Mesenteric fat pad (tissue), 1 donor: ENCODE data around the gene NR1H4. TPM values are rescaled to one million over a fixed set of nuclear protein-coding genes. Genes with fewer than 3 reads are reported as not detected.
"Not testable (repeated sequence)": the region's sequence is repeated elsewhere in the genome, so short reads cannot be mapped to it uniquely, and the experiment has no call there.

Experiments used
- DNase-seq: peaks from one replicate; pipeline ENCODE4 v3.0.0-alpha.2; 2020; ENCODE audit warnings: low spot score
- total RNA-seq: library from RNA; stranded (reverse); fragmentation: NEBNext Ultra II Directional; extraction: Animal tissue kit (Norgen Biotek cat#: 25700); gene quantifications from one replicate; pipeline ENCODE4 v1.2.1, GENCODE V29; 2021
- donor health status: DM: yes; HTN: yes; CAD: no.

NR1H4 gene
- total RNA-seq, 1 donor from 2014 or later: not detected

DNA sequence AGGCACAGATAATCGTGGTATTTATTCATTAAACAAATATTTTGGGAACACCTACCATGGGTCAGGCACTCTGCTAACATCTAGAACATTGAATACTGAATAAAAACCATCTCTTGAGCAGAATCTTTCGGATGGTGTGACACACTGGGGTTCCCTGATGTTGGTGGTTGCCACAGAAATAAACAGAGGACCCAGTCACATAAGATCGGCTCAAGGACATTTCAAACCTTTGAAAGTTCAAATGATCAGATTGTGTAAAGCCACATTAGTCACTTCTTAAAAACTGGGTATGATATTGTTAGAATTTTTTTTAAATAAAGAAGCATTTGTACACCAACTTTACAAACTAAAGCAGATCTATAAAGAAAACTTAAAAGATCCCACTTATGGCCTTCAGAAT, 39.0 kb downstream of the NR1H4 start:
- no peak for DNase-seq

DNA sequence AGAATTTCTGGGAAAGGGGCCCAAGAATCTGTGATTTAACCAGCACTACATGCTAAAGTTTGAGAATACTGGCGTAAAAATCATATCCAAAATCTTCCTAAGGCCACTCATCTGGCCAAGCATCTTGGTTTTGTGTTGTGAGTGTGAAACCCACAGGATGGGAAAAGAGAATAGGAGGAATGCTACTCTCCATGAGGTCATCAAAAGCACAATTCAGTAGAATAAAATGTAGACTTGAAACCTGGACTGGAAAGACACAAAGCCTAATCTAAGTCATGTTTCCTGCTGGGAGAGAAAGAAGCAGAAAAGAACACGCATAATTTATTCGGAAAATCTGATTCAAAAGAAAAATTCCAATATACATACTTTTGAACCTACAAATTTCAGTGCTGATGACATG, 42.3 kb downstream of the NR1H4 start:
- DNase-seq: no peak

DNA sequence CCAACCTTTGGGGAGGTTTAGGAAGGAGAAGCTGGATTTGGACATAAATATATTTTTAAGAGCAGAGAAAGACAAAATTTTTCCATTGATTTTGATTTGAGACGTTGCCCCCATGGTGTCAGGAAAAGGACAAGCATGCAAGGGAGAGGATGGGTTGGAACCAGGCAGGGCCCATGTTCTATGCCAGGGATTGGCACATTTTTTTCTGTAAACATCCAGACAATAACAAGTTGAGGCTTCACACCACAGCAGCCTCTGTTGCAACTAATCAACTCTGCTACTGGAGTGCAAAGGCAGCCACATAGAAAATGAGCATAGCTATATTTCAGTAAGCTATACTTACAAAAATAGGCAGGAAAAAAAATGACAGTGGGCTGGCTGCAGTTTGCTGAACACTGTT, 44.7 kb downstream of the NR1H4 start:
- no peak for DNase-seq

DNA sequence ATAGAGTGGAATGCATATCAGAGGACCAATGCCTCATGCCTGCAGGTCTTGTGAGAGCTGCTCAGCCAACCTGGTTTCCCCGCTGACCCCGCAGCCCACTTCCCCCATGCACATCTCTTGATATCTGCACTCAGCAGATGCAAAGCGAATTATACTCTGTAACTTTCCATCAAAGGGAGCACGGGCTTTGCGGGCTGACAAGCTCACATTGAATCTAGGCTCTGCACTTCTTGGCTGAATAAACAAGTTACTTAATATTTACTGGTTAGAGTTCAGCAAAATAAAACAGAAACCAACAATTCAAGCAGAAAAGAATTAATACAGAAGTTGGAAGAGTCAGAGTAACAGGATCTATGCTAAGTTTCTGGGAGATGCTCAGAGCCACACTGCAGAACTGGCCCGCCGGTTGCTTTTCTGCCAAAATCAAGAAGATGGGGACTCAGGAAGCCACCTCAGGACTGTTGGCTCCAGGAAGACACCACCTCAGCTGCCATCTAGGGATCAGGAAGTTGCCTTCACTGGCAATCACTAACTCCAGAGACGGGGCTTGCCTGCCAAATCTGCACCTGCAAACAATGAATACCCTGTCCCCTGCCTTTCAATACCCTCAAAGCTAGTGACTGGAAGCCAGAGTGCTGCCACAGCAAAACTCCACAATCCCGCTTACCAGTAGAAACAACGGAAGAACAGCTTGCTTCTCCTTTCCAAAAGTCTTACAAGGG, 46.5 kb downstream of the NR1H4 start:
- no peak for DNase-seq

DNA sequence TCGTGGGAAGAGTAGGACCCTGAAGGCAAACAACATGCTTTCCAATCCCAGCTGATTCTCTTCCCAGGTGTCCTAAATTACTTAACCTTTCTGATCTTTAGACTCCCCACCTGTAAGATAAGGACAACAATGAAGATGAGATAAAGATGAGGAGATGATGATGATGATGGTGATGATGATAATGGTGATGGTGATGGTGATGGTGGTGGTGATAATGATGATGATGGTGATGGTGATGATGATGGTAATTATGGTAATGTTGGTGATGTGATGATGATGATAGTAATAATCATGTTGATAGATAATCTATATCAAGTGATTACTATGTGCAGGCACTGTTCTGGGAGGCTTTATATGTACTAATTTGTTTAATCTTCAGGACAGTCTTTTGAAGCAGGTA, 48.3 kb downstream of the NR1H4 start:
- no peak for DNase-seq

DNA sequence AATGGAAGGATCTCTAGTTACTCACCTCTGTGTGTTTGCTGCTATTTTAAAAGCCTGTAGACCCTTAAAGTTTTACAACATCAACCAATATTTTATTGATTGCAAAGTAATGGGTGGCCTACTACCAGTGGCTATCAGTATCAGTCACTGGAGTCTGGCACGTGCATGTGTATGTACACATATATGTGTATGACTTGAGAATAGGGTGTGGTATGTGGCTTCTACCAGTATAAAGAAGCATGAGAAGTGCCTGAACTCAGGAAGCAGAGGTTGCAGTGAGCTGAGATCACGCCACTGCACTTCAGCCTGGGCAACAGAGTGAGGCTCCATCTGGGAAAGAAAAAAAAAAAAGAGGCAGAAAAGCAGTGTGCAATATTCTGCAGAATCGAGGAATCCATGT, 54.4 kb downstream of the NR1H4 start:
- DNase-seq: no peak

DNA sequence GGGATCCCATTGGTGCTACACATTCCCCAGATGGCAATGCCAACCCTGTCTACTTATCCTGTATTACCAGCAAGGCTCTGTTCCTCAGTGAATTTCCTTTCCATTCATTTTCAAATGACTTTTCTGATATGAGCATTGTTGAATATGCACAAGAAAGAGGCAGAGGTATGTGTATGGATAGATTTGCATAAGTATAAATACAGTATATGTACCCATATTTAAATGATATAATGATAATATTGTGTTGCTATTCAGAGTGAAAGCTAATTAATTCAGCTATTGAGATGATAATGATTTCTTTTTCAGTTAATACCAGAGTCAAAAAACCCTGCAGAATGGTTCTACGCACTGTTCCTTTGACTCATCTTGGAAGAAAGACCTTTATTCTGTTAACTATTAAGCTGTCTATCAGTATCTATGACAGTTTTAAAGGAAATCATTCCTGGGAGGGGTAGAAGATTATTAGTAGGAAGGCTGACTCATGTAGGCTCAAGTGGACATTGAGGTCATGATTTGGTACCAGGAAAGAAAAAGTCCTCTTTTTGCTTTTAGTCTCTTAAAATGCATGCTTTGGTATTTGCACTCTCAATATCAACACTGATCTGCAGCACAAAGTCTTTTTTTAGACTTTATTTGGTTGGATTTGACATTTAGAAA, 54.9 kb downstream of the NR1H4 start:
- DNase-seq: no peak

DNA sequence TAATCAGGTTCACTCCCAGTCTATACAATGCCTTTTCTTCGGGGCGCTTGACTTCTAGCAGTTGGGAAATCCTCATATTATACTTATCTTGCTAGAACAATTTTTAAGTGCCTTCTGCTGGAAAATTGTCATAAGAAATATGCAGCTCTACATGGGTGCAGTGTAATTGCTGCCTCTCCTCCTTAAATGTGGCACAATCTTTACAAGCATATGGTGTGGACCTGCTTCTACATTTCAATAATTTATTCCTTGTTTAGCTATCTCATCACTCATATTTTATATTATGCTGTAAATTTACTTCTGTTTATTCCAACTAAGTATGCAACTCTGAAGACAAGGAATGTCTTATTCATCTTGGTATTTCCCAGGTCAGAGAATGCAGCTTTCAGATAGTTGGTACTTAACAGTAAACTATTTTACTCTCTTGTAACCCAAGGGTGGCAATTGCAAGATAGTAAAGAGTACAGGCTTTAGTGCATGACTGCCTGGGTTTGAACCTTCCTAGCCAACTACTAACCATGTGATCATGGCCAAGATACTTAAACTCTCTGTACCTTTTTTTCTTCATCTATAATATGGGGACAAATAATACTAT, 56.2 kb downstream of the NR1H4 start:
- no peak for DNase-seq

DNA sequence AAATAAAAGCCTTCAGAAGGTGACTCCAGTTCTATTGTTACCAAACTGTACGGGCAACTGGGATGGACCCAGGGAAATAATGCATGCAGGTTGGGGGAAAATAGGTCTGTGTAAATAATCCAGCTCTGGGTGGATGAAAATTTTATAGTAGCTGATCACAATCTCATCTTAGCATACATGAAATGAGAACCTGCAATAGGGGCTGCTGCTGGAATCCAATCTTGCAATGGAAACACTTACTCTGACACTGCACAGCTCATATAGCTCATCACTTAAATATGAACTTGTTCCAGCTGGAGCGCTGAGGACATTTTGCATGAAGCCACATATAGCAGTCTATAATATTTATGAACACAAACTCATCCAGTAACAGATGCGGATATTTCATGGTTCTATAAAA, 59.7 kb downstream of the NR1H4 start:
- DNase-seq: no peak

DNA sequence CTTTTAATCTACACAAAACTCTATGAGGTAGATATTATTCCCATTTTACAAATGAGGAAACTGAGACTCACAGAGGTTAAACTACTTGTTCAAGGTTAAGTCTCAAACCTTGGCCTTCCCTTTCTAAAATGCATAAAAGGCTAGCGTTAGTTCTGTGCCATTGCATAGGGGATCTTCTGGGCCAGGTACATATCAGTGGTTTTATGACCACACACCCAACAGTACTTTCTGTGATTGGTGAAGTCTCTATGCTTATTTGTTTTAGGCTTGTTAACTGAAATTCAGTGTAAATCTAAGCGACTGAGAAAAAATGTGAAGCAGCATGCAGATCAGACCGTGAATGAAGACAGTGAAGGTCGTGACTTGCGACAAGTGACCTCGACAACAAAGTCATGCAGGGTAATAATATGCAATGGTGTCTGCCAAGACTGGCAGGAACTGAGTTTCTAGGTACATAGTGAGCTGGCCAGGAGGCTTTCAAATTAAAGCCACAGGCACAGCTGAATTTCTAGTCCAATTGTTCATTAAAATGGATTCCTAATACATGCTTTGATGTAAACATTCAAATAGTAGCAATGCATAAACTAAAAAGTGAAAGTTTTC, 61.1 kb downstream of the NR1H4 start:
- no peak for DNase-seq

DNA sequence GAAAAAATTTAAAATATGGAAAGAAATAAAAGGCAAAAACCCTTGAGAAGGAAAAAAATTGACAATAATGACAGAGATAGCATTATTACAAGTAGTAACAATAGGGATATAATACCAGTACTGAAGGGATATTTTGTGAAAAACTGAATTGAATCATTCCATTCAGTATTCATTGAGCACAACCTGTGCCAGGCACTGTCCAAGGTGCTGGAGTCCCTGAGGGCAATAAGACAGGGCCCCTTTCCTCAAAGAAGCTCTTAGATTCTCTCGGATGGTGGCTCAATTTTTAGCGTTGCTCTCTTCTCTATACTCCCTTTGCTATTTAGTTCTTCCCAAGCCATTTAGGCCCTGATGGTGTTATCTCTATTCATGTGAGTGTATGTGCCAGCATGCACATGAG, 65.5 kb downstream of the NR1H4 start:
- no peak for DNase-seq

DNA sequence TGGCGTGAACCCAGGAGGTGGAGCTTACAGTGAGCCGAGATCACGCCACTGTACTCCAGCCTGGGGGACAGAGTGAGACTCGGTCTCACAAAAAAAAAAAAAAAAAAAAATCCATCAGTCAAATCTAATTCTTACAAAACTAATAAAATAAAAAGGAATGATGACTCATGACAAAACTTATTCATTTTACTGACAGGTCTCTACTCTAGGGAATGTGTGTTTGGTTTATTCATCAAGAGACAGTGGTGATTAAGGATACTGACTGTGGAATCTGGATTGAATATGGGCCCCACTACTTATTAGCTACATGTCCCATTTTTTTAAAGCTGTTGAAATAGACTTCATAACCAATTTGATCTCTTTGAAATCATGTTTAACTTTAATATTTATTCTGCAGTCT, 70.5 kb downstream of the NR1H4 start:
- DNase-seq: no peak

DNA sequence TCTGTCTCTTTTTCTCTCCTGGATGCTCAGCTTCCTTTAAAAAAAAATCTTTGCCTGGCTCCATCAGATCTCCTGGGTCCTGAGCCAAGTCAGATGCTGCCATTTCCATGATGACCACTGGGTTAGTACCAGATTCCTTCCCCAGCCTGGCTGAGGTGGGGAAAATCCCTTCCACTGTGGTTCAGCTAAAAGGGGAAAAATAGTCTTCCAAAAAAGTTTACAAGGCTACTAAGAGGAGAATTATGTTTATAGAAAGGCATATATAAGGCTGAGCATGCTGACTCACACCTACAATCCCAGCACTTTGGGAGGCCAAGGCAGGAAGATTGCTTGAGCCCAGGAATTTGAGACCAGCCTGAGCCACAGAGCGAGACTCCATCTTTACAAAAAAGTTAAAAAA, 71.4 kb downstream of the NR1H4 start:
- no peak for DNase-seq

DNA sequence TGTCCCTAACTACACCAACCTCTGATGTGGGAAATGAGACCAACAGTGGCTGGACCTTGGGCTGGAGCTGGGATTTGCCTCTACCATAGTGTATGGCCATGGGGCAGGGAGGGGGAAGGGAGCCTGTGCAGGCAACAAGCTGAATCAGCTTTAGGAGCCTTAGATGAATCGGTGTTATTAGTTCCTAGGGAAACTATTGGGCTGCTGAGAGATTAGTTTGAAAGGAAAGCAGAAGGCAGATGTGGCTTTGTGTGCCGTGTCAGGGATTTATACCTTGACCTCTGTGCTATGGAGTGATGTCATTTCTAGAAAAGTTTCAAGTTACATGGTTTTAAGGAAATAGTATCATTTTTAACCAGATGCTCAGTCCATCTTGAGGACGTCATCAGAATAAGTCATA, 80.3 kb downstream of the NR1H4 start:
- DNase-seq: no peak

DNA sequence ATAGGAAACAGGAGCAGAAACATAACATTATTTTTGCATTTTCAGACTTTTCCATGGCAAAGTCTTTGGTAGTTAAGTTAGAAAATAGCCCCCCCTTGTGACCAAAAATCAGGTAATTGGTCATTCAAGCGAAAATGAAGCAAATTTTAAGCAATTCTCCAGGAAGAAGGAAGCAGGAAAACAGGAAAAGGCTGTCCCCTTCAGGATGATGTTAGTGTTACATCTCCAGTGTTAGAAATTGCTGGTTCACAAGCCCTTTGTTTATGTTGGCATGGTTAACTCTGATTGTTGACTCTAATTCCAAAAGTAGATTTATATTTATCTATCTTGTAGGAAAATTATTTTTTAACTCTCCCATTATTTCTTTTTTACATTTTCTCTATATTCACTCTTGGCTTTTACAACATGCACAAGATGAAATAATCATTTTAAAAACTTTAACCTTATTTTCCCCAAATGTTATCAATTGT, 81.0 kb downstream of the NR1H4 start:
- DNase-seq: no peak

DNA sequence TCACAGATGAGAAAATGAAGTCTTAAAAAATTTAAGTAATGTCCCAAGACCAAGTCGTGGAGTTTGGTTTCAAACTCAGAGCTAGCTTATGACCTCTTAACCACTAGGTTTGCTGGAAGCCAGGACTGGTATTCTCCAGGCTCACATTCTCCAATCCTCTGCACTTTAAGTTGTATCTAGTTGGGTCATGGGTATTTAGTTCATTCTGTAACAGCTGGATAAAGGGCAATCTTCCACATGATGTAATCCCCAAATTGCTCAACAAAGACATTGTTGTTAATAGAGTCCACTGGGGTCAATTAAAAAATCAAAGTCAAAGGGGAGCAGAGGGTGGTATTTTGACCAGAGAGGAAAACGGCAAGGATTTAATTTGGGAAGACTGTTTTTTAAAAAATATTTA, 82.1 kb downstream of the NR1H4 start:
- no peak for DNase-seq

DNA sequence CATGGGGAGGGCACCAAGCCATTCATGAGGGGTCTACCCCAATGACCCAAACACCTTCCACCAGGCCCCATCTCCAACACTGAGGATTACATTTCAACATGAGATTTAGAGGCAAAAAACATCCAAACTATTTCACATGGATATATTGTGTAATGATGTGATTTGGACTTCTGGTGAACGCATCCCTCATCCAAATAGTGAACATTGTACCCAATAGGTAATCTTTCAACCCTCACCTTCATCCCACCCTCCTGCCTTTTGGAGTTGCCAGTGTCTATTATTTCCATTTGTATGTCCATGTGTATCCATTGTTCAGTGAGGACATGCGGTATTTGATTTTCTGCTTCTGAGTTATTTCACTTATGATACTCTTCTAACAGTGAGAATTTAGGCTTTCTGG, 83.7 kb downstream of the NR1H4 start:
- DNase-seq: no peak

DNA sequence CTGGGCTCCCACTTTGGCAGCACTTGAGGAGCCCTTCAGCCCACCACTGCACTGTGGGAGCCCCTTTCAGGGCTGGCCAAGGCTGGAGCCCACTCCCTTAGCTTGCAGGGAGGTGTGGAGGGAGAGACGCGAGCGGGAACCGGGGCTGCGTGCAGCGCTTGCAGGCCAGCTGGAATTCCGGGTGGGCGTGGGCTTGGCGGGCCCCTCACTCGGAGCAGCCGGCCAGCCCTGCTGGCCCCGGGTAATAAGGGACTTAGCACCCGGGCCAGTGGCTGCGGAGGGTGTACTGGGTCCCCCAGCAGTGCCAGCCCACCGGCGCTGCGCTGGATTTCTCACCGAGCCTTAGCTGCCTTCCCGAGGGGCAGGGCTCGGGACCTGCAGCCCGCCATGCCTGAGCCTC, 85.6 kb downstream of the NR1H4 start:
- not testable (repeated sequence) for DNase-seq

DNA sequence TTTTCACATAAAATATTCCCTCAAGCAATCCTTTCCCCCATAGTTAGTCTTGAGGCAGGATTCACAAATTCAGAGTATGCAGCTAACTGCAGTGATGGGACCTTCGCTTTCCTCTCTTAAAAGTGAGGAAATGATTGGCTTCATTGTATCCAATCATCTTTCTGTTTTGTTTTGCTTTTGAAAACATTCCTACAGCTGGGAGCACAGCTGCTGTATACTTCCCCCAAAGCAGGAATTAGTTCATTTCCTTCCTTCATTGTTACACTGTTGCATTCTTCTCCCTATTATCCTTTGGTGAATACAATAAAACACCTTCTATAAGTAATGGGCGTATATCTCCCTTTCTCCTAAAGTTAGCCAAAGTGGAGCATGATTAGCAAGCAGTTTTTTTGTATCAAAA, 90.4 kb downstream of the NR1H4 start:
- DNase-seq: no peak

DNA sequence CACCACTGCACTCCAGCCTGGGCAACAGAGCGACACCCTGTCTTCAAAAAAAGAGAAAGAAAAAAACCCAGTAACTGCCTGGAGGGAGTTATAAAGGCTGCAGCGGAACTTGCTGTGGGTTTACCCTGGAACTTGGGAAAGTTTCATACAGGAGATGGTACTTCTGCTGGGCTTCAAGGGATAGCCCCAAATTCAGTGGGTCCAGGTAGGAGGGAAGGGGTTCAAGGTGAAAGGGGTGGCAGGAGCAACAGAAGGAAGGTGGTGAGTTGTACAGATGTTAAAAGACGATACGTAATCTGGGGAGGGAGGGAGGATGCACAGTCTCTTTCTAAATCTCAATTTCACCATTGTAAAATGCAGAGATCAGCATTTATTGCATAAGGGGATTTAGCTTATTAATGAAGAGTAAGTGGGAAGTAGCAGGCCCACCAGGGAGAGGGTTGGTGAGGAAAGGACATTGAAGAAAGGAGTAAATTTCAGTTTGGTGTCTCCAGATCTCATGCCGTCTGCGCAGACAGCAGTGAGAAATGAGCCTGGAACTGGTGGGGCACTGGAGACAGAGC, 91.3 kb downstream of the NR1H4 start:
- no peak for DNase-seq

DNA sequence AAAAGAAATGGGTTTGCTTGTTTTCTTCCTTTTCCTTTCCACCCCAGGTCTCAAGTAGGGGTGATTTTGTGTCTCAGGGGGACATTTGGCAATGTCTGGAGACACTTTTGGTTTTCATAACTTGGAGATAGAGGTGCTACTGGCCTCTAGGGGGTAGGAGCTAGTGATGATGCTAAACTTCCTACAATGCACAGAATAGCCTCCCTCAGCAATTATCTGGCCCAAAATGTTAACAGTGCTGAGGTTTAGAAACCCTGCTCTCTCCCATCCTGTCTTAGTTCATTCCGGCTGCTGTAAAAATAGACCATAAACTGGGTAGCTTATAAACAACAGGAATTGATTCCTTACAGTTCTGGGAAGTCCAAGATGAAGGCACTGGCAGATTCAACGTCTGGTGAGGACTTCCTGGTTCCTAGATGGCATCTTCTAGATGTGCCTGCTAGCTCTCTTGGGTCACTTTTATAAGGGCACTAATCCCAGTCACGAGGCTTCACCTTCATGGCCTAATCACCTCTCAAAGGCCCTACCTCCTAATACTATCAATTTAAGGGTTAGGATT, 92.4 kb downstream of the NR1H4 start:
- no peak for DNase-seq
